Measurements from ENCODE around the gene TFB1M.

GRCh38 chr6:155346957-155347356, 32.7 kb upstream of the TFB1M start:
- no peak for TF ChIP-seq CTCF (conservative IDR thresholded peaks at IDR 0.05 in 1 of 2, IDR thresholded peaks at IDR 0.05 in 1 of 2; ENCODE audit: extremely low read depth in 1 of 2, insufficient read depth in 1 of 2, low read depth in 1 of 2, low read length in 2 of 2)
- no peak for TF ChIP-seq EZH2 (IDR thresholded peaks at IDR 0.05; ENCODE audit: borderline replicate concordance, low read length)
